Panc1 (cell line): ENCODE measurements around the gene PIP5K1C.

ENCODE experiments used
- CTCF ChIP-seq: fragments of 450-650 bp; IDR thresholded peaks from 2 replicates; pipeline ENCODE4 v1.5.1; 2017; ENCODE audit warnings: mild to moderate bottlenecking
- POLR2AphosphoS5 ChIP-seq: IDR thresholded peaks from 2 replicates; pipeline ENCODE4 v1.6.1; 2012; ENCODE audit warnings: mild to moderate bottlenecking, low read depth, low read length, moderate library complexity
- TCF7L2 ChIP-seq: IDR thresholded peaks from 2 replicates; pipeline ENCODE4 v1.6.1; 2011; ENCODE audit warnings: mild to moderate bottlenecking, low read depth, low read length, inconsistent platforms

- TF ChIP-seq CTCF (no peak), POLR2AphosphoS5 (no peak), TCF7L2 (no peak)
Observed at GRCh38 chr19:3621689-3622088, 78.6 kb downstream of the PIP5K1C start.
